Fibroblast of skin of abdomen (primary cell): ENCODE results near the gene TMEM240. TPM values are rescaled to one million over a fixed set of nuclear protein-coding genes. Genes with fewer than 3 reads are reported as not detected.

Source experiments
- DNase-seq: peaks from one replicate; pipeline ENCODE4 v3.0.0-alpha.2; 2013
- polyA plus RNA-seq, 2 experiments: library from polyadenylated mRNA; unstranded; fragments of 120-200 nt; gene quantifications; one replicate each; pipeline ENCODE4 v1.2.1, GENCODE V29; 2013; ENCODE audit not compliant: insufficient read length in 2 of 2

Gene TMEM240
- polyA plus RNA-seq (2013, experiment 1 of 2; ENCODE audit: insufficient read length): 10.6 TPM
- 11.6 TPM for polyA plus RNA-seq (2013, experiment 2 of 2; ENCODE audit: insufficient read length)

- peak; percentile 83 for DNase-seq
These were observed at the start of gene TMEM240 for GRCh38 chr1:1540090-1540817. Gene TMEM240, minus strand, starts transcription at chr1:1540624. Its CDS starts 278 bp downstream, at chr1:1540346.

GRCh38 chr1:1583347-1584010 is 43.1 kb upstream of the TMEM240 start:
- DNase-seq: no peak

GRCh38 chr1:1582585-1583346 is 42.3 kb upstream of the TMEM240 start:
- DNase-seq: no peak

- no peak for DNase-seq
These were observed 38.0 kb upstream of the TMEM240 start for GRCh38 chr1:1578371-1578940.

GRCh38 chr1:1577367-1578011 is 37.1 kb upstream of the TMEM240 start:
- no peak for DNase-seq

- DNase-seq: peak; percentile 94
These were observed 34.5 kb upstream of the TMEM240 start, which contains the start of gene SSU72 for GRCh38 chr1:1574721-1575537. Gene SSU72, minus strand, starts transcription at chr1:1574863. Its CDS starts 306 bp downstream, at chr1:1574557.

- DNase-seq: peak; percentile 73
These were observed 33.7 kb upstream of the TMEM240 start for GRCh38 chr1:1573843-1574720.

GRCh38 chr1:1569341-1569740 is 28.9 kb upstream of the TMEM240 start:
- DNase-seq: no peak

GRCh38 chr1:1567891-1568291 is 27.5 kb upstream of the TMEM240 start:
- DNase-seq: no peak

GRCh38 chr1:1567152-1567875 is 26.9 kb upstream of the TMEM240 start:
- DNase-seq: no peak

GRCh38 chr1:1565340-1565739 is 24.9 kb upstream of the TMEM240 start:
- peak; percentile 14 for DNase-seq

- DNase-seq: peak; percentile 22
These were observed 23.8 kb upstream of the TMEM240 start for GRCh38 chr1:1564268-1564667.

GRCh38 chr1:1563688-1564087 is 23.3 kb upstream of the TMEM240 start:
- DNase-seq: no peak

- DNase-seq: no peak
These were observed 22.3 kb upstream of the TMEM240 start for GRCh38 chr1:1562556-1563195.

- DNase-seq: no peak
These were observed 21.5 kb upstream of the TMEM240 start for GRCh38 chr1:1561801-1562470.

- DNase-seq: no peak
These were observed 19.8 kb upstream of the TMEM240 start for GRCh38 chr1:1560178-1560577.

- DNase-seq: no peak
These were observed 18.6 kb upstream of the TMEM240 start for GRCh38 chr1:1559066-1559465.

- DNase-seq: no peak
These were observed 18.2 kb upstream of the TMEM240 start for GRCh38 chr1:1558591-1558990.
